ENCODE measurements around the gene STAT6. TPM values are rescaled to one million over a fixed set of nuclear protein-coding genes. Genes with fewer than 3 reads are reported as not detected.

STAT6 gene
- total and polyA plus RNA-seq, 2 of the 8 experiments (the other 6 are each of a cell fraction or from before 2014, with no cell fraction given): 32.9 to 38.7 TPM

GRCh38 chr12:57133916-57134315, 22.8 kb upstream of the STAT6 start (continued):
- TF ChIP-seq USF2 (IDR thresholded peaks at IDR 0.05; ENCODE audit: low read length) (no peak), FOSL1 (IDR thresholded peaks at IDR 0.05; ENCODE audit: insufficient read depth, low read depth, low read length) (no peak), TAF7 (optimal IDR thresholded peaks at IDR 0.05; ENCODE audit: borderline replicate concordance, low read depth, low read length) (no peak), CHD2 (IDR thresholded peaks at IDR 0.05; ENCODE audit: low read length) (no peak), YY1 (IDR thresholded peaks at IDR 0.05; ENCODE audit: low read depth, low read length) (no peak), SP2 (IDR thresholded peaks at IDR 0.05; ENCODE audit: low read length) (no peak), POU5F1 (IDR thresholded peaks at IDR 0.05; ENCODE audit: low read depth, low read length) (no peak)

Measured in H1 (cell line).